NOMO-1 treated with dmso at 0.1 percent for 144 hours (cell line): ENCODE data around the gene BTBD19.
"Not testable (repeated sequence)": the region's sequence is repeated elsewhere in the genome, so short reads cannot be mapped to it uniquely, and the experiment has no call there.

Source experiments
- DNase-seq: peaks from one replicate; lab custom pipeline; 2025; ENCODE audit not compliant: unreplicated experiment; lab: John Stamatoyannopoulos, UW

The BTBD19 gene

DNA sequence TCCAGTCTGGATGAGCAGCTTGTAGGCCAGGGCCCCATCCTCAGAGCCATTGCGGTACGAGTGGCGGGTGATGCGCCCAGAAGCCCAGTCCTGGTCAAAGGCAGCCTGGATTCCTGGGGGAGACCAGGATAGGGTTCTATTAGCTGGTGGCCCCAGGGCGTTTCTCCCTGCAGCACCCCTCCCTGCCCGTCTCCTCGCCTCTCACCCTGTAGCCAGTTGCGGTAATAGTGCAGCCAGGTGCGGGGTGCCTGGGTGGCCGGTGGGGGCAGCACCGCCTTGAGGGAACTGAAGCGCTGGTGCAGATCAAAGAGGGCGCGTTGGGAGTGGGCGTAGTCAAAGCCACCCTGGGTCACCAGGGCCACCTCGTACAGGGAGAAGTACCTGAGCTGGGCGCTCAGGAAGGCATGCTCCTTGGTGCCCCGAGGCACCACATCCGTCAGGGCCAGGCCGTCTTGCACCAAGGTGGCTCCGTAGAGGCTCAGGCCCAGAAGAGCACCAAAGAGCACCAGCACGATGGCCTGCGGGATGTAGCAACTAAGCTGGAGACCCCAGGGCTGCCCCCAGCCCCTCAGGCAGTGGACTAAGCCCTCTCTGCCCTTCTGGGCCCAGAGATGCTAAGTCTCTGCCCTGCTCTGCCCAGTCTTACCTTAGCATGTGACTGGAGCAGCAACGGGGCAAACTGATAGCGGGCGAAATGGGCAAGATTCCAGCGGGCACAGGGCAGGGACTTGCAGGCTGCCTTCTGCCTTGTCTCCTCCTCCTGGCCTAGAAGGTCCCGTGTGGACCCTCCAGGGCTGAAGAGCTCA is 19.1 kb downstream of the BTBD19 start:
- no peak for DNase-seq

DNA sequence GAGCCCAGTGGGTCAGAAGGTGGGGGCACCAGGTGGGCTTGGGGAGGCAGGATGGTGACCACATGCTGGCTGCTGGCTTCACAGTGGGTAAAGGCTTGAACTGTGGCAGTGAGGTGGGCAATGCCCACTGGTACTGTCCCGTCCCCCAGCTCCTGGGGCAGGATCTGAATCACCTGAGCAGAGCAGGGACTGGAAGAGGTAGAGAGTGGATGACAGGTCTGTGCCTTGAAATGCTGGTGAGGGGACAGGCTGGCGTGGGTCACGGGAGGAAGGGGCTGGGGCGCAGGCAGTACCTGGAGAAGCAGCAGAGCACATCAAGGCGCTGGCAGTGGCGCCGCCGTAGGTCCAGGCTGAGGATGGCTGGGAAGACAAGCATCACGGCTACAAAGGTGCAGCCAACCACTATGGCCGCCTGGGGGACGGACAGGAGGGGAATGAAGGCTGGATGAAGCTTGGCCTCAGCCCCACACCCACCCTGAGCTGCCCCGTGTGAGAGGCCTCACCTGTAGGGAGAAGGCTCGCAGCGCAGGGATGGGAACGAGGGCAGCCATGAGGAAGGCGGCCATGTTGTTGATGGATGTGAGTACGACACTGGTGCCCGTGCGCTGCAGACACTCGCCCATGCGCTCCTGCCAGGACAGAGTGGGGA is 19.8 kb downstream of the BTBD19 start:
- DNase-seq, result no peak

DNA sequence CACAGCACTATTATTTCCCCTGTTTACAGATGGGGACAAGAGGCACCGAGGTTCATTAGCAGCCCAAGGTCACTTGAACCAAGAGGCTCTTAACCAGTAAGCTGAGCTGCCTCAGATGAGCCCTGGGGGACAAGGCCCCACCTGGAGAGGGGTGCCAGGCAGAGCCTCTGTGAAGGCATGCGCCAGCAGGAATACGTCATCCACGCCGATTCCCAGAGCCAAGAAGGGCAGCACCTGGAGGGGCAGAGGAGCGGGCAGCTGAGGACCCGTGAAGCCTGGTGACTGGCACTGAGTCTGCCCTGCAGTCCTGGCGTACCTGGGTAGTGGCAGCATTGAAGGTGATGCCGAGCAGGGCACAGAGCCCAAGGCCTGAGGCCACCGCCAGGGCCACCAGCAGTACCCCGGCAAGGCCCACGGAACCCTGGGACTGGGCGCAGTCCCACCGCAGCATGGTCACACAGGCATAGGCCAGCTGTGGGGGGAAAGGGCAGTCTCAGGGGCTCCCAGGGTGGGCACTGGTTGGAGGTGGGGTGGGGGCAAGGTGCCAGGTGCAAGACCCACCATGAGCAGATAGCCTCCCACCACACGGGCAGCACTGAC is 20.6 kb downstream of the BTBD19 start:
- DNase-seq, result no peak

GRCh38 chr1:44829506-44830384 is 21.4 kb downstream of the BTBD19 start:
- no peak for DNase-seq

DNA sequence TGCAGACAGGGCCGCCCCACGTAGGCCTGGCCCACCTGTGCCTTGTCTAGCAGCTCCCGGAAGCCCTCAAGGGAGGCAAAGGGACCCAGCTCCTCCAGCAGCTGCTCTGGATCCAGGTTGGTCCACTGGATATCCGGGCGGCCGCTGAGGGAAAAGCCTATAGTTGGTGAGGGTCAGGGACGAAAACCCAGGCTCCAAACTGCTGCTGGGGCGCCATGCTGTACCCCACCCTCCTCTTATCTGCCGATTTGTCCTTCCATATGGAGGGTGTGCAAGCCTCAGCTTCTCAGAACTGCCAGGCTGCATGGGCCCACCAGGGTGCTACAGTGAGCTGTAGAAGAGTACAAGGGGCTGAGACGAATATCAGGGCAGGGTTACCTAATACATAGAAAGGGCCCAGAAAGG is 22.6 kb downstream of the BTBD19 start:
- no peak for DNase-seq

GRCh38 chr1:44831516-44831915 is 23.2 kb downstream of the BTBD19 start:
- no peak for DNase-seq

- no peak for DNase-seq
Observed at GRCh38 chr1:44832056-44832705, 23.9 kb downstream of the BTBD19 start.

DNA sequence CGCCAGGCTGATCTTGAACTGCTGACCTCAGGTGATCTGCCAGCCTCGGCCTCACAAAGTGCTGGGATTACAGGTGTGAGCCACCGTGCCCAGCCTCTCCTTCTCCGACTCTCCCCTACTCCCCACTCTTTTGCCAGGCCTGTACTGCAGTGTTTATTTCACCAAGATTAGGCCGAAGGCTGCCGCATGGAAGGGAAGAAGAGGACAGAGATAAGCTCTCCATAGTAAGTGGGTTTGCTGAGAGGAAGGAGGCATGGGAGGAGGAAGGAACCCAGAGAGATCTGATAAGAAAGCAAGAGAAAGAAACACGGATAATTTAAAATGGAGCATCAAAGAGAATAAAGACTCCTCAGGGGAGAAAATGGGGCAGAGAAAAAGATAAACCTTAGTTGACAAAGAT is 26.0 kb downstream of the BTBD19 start:
- DNase-seq, result no peak

- DNase-seq, result peak; percentile 72
Observed at GRCh38 chr1:44835738-44836675, 27.7 kb downstream of the BTBD19 start.

DNA sequence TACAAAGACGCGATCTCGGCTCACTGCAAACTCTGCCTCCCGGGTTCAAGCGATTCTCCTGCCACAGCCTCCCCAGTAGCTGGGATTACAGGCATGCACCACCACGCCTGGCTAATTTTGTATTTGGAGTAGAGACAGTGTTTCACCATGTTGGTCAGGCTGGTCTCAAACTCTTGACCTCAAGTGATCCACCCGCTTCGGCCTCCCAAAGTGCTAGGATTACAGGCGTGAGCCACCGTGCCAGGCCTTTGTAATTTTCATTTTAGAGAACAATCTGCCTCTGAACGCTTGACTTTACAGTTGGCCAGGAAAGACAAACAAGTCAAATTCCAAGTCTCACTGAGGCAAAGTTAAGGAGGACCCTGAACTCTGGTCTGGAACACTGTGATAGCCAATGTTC is 30.0 kb downstream of the BTBD19 start:
- not testable (repeated sequence) for DNase-seq

DNA sequence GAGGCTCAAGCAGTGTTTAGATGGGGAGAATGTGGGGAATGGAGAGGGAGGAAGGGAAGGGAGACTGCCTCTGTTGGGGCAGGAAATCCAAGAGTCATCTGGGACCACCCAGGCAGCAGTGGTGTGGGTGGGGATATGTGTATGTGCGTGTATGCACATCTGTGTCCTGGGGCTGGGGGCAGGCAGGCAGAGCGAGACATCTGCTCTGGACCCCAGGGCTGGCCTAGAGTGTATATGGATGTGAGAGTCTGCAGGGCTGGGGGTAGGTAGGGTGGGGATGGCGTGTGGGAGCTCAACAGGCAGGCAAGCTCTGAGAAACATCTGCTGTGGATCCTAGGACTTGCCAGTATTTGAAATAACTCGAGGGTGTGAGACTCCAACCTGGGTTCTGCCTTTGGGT is 31.3 kb downstream of the BTBD19 start:
- DNase-seq, result no peak

DNA sequence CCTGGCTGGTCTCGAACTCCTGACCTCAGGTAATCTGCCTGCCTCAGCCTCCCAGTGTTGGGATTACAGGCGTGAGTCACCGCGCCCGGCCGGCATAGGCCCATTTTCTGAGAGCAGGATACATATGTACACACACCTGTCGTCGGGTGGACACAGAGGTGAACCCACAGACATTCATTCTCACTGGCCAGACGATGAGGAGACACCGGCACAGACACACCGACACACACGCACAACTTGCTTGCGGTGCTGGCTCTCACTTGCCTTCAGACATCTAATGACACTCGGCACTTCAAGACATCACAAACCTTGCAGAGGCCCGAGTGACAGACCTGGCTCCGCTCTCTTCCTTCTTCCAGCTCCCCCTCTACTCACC is 34.2 kb downstream of the BTBD19 start:
- DNase-seq, result no peak

DNA sequence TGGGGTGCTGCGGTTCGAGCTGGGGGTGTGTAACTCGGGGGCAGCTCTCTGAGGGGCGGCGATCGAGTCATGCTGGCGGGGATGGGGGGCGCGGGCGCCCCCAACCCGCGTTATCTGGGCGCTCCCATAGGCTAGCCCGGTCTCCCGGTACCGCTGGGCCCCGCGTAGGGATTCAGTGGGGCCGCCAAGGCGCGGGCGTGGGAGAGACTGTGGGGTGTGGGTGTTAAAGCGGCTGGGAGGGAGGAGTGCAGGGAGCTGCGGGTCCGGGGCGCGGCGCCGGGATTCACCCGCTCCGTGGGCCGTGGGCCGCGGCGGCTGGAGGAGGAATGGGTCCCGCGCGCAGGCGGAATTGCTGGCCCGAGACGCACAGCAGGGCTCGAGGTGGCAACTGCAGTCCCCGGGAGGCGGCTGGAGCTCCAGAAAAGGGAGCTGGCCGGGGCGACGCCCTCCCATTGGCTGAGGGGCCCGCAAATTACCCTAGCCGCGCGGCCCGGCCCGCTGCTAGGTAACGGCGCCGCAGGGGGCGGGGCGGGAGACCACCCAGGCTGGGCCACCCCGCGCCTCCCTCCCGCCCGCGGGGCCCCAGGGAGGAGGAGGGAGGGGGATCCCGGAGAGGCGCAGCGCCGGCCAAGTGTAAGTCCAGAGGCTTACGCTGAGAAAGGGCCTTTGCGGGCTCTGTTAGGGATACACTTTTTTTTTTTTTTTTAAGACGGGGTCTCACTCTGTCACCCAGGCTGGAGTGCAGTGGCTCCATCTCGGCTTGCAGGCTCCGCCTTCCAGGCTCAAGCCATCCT is 34.7 kb downstream of the BTBD19 start, which contains the start of gene PTCH2:
PTCH2 (minus strand) TSS at position 392 of the 794 bp plus-strand sequence; CDS start at position 71, 321 bp downstream.
- no peak for DNase-seq

- DNase-seq, result no peak
Observed at GRCh38 chr1:44846985-44847384, 38.7 kb downstream of the BTBD19 start.

GRCh38 chr1:44847845-44848244 is 39.5 kb downstream of the BTBD19 start:
- DNase-seq, result no peak

DNA sequence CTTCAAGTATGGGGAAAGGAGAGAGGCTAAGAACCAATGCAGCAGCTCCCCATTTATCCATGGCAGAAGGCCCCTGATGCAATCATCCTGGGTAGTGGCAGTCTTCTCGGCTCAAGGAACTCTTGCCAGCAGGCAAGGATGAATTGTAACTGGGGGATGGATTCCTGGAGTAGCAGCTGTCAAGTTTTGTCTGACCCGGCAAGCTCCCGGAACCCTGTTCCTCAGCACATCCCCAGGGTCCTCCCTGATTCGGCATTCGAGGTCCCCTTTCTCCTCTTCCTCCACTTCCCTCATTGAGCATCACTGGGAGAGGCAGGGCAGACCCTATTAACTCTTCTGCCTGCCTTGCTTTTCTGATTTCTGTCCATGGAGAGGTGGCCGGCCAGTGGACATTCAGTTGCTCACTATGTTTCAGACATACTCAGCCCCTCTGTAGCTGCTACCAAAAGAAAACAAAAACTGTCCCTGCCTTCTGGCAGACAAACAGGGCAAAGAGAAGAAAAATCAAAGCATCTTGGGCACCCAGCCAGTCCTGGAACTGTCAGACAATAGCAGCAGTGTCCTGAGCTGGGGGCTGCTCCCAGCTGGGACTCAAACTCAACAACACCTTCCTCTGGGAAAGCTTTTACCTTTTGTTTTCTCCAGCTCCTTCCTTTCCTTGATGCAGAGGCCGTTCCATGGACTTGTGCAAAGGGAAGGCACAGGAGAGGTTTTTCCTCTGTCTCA is 40.3 kb downstream of the BTBD19 start:
- no peak for DNase-seq

DNA sequence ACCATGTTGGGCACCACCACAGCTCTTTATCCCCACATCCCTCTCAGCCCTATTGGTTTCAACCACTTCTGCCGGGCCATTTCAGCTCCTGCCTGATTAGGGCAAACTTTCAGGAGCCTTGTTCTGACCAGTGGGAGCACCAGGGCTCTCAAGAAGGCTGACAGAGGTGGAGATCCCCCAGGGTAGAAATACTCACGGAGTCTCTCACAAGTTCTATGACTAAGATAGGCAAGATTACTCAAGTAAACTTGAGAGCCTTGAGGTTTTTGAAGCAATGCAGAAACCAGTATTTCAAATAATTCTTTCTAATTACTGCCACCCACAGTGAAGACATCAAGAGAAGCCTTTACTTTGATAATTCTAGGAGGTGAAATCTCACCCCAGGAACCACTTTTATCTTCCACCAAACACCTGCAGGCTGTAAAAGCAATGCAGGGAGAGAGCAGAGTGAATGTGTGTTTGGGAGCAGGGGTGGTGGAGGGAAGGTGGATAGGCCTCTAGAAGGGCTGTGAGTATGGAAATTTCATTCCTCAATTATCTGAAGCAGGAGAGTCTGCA is 41.3 kb downstream of the BTBD19 start:
- DNase-seq, result no peak

DNA sequence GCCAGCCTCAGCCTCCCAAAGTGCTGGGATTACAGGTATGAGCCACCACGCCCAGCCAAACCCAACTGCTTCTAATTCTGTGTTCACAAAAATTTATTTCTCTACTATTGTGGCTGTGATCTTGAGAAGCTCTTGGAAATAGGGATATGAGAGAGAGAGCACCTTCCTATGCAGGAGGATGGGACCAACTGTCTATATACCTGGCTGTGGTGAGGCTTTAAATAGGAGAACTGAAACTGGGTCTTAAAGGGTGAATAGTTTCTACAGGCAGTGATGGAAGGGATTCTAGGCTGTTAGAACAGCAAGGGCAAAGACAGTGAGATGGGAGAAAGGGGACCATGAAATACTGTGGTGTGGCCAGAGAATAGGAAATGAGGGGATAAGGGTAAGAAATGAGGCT is 43.0 kb downstream of the BTBD19 start:
- no peak for DNase-seq
